HT-29 (cell line): ENCODE data around the gene CYP4Z1. TPM values are rescaled to one million over a fixed set of nuclear protein-coding genes. Genes with fewer than 3 reads are reported as not detected.
"Not testable (repeated sequence)": the region's sequence is repeated elsewhere in the genome, so short reads cannot be mapped to it uniquely, and the experiment has no call there.

Experiments used
- DNase-seq: peaks from one replicate; pipeline ENCODE4 v3.0.0-alpha.2; 2015; ENCODE audit warnings: low spot score
- total RNA-seq: library from RNA; depleted of rRNA; stranded (reverse); fragments of >200 nt; shearing (Covaris generic); gene quantifications from 2 replicates; pipeline ENCODE4 v1.2.3, GENCODE V29; 2014; rRNA removed

The CYP4Z1 gene
- total RNA-seq, 1 experiment from 2014 or later, result not detected

- DNase-seq, result no peak
Measured at GRCh38 chr1:47128221-47128620, 61.2 kb downstream of the CYP4Z1 start.

GRCh38 chr1:47128854-47129253, 61.8 kb downstream of the CYP4Z1 start:
- DNase-seq, result not testable (repeated sequence)

- not testable (repeated sequence) for DNase-seq
Measured at GRCh38 chr1:47129489-47130230, 62.6 kb downstream of the CYP4Z1 start.

- not testable (repeated sequence) for DNase-seq
Measured at GRCh38 chr1:47132665-47133064, 65.6 kb downstream of the CYP4Z1 start.

GRCh38 chr1:47137198-47137597, 70.2 kb downstream of the CYP4Z1 start, which contains the start of gene CYP4A22:
TSS of gene CYP4A22 (plus strand) at chr1:47137441. CDS start at chr1:47137486, 45 bp downstream.
- DNase-seq, result no peak

GRCh38 chr1:47137925-47138615, 71.0 kb downstream of the CYP4Z1 start:
- DNase-seq, result no peak

GRCh38 chr1:47140358-47140757, 73.3 kb downstream of the CYP4Z1 start:
- not testable (repeated sequence) for DNase-seq

- peak; percentile 16 for DNase-seq
Measured at GRCh38 chr1:47143654-47144053, 76.6 kb downstream of the CYP4Z1 start.

GRCh38 chr1:47146495-47146894, 79.5 kb downstream of the CYP4Z1 start:
- not testable (repeated sequence) for DNase-seq

- no peak for DNase-seq
Measured at GRCh38 chr1:47147047-47147785, 80.2 kb downstream of the CYP4Z1 start.

- DNase-seq, result not testable (repeated sequence)
Measured at GRCh38 chr1:47149162-47149561, 82.1 kb downstream of the CYP4Z1 start.

GRCh38 chr1:47156457-47156856, 89.4 kb downstream of the CYP4Z1 start:
- DNase-seq, result not testable (repeated sequence)

GRCh38 chr1:47157957-47158356, 90.9 kb downstream of the CYP4Z1 start:
- DNase-seq, result not testable (repeated sequence)

GRCh38 chr1:47160716-47161115, 93.7 kb downstream of the CYP4Z1 start:
- DNase-seq, result no peak

GRCh38 chr1:47161298-47162040, 94.4 kb downstream of the CYP4Z1 start:
- DNase-seq, result no peak

- no peak for DNase-seq
Measured at GRCh38 chr1:47164552-47164951, 97.5 kb downstream of the CYP4Z1 start.

Other genes starting within 250 kb of the CYP4Z1 start
- gene CYP4A11, start 125.8 kb upstream of the CYP4Z1 start, total RNA-seq, result not detected in 2 replicates
- gene CYP4X1, start 43.6 kb upstream of the CYP4Z1 start, total RNA-seq, result not detected in 2 replicates
- gene CYP4A22, start 70.2 kb downstream of the CYP4Z1 start, total RNA-seq, result not detected in 2 replicates
- 32.9 and 38.0 TPM in 2 replicates for gene PDZK1IP1, start 122.8 kb downstream of the CYP4Z1 start, total RNA-seq
- gene TAL1, start 165.0 kb downstream of the CYP4Z1 start, total RNA-seq, result not detected in 2 replicates
- gene STIL, start 246.9 kb downstream of the CYP4Z1 start, total RNA-seq, result 12.4 and 12.6 TPM in 2 replicates